Mesothelial cell of epicardium (in vitro differentiated cells): Measurements from ENCODE around the gene ARHGEF3. TPM values are rescaled to one million over a fixed set of nuclear protein-coding genes. Genes with fewer than 3 reads are reported as not detected.

Experiments
- DNase-seq, 2 experiments: peaks; one replicate each; pipeline ENCODE4 v3.0.0; 2021; ENCODE audit warnings: low spot score in 2 of 2; ENCODE audit not compliant: unreplicated experiment in 2 of 2
- H3K27ac Mint-ChIP-seq: 2 replicates; pipeline ENCODE4 v1.8.0; 2021; ENCODE audit warnings: mixed read lengths
- H3K27me3 Mint-ChIP-seq: 2 replicates; pipeline ENCODE4 v1.8.0; 2021; ENCODE audit warnings: low read depth, mixed read lengths
- H3K36me3 Mint-ChIP-seq: 2 replicates; pipeline ENCODE4 v1.8.0; 2021; ENCODE audit warnings: mixed read lengths
- H3K4me1 Mint-ChIP-seq: 2 replicates; pipeline ENCODE4 v1.8.0; 2021; ENCODE audit warnings: mixed read lengths
- H3K4me3 Mint-ChIP-seq: 2 replicates; pipeline ENCODE4 v1.8.0; 2021; ENCODE audit warnings: mild to moderate bottlenecking, moderate library complexity, mixed read lengths
- H3K9me3 Mint-ChIP-seq: 2 replicates; pipeline ENCODE4 v1.8.0; 2021; ENCODE audit warnings: mixed read lengths
- CTCF ChIP-seq: fragments of 200-600 bp; sonication (generic); IDR thresholded peaks from one replicate; pipeline ENCODE4 v1.5.0; 2021; ENCODE audit warnings: antibody characterized with exemption; ENCODE audit not compliant: unreplicated experiment
- total RNA-seq: library from RNA; stranded (reverse); gene quantifications from 3 replicates; pipeline ENCODE4 v1.2.1, GENCODE V29; 2021

The ARHGEF3 gene
- total RNA-seq, 1 donor from 2014 or later: 29.0 TPM

DNA sequence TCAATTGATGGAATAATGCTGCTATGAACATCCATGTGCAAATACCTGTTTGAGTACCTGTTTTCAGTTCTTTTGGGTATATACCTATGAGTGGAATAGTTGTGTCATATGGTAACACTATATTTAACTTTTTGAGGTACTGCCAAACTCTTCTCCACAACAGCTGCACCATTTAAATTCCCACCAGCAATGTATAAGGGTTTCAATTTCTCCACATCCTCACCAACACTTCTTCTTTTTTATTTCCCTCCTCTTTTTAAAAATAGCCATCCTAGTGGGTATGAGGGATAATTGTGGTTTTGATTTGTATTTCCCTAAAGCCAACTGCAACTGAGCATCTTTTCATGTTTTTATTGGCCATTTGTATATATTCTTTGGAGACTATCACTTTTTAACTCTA is 31.3 kb upstream of the ARHGEF3 start:
- Mint-ChIP-seq H3K4me1 (peaks cover 17% of the 10 kb centered on the region), H3K27me3 (no peaks in the 10 kb centered on the region), H3K9me3 (no peaks in the 10 kb centered on the region), H3K4me3 (no peak overlapping the region), H3K36me3 (no peaks in the 10 kb centered on the region), H3K27ac (no peak overlapping the region)
- no peak for TF ChIP-seq CTCF
- no peak for DNase-seq

DNA sequence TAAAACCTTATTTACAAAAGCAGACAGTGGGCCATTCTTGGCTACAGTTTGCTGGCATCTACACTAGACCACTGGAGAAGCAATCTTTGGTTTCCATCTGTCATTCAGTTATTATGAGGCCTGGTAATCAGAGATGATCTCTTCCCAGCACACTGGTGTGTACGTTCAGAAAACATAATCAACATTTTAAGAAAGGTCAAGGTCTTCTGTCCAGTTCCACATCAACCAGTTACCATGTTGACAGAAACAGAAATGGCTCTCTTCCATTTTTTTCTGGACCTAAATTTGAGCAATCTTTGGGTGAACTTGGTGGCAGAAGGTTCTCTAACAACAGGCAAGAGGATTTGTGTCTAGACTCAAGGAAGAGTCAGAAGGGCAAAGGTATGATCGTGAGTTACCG is 29.8 kb upstream of the ARHGEF3 start:
- Mint-ChIP-seq H3K4me1 (peaks cover 11% of the 10 kb centered on the region), H3K9me3 (no peaks in the 10 kb centered on the region), H3K27me3 (no peaks in the 10 kb centered on the region), H3K27ac (no peak overlapping the region), H3K36me3 (no peaks in the 10 kb centered on the region), H3K4me3 (no peak overlapping the region)
- no peak for DNase-seq
- TF ChIP-seq CTCF: no peak

- Mint-ChIP-seq H3K9me3 (no peaks in the 10 kb centered on the region), H3K4me1 (peaks cover 12% of the 10 kb centered on the region), H3K4me3 (no peak overlapping the region), H3K27ac (no peak overlapping the region), H3K27me3 (no peaks in the 10 kb centered on the region), H3K36me3 (no peaks in the 10 kb centered on the region)
- DNase-seq: no peak
- no peak for TF ChIP-seq CTCF
Observed at GRCh38 chr3:56830884-56831283, 29.1 kb upstream of the ARHGEF3 start.

DNA sequence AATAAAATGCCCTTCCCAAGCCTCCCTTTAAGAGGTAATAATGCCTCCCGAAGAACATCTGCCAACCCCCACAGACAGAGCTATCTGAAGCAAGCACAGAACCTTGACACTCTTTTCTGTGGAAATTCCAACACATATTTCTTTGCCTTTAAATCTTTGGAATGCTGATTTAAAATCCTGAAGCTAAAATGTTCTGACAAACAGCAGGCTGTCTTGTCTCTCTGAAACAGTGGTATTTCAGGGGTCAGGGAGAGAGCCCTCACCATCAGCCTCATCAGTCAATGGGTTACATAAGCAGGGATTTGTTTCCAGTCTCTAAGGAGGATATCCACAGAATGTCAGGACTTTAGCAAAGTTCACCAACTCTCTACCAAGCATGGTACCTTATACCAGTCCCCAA is 27.8 kb upstream of the ARHGEF3 start:
- TF ChIP-seq CTCF: no peak
- Mint-ChIP-seq H3K27me3 (no peaks in the 10 kb centered on the region), H3K36me3 (no peaks in the 10 kb centered on the region), H3K4me3 (no peak overlapping the region), H3K9me3 (no peaks in the 10 kb centered on the region), H3K27ac (peak overlapping the region; percentile 71), H3K4me1 (peaks cover 23% of the 10 kb centered on the region)
- DNase-seq: no peak

DNA sequence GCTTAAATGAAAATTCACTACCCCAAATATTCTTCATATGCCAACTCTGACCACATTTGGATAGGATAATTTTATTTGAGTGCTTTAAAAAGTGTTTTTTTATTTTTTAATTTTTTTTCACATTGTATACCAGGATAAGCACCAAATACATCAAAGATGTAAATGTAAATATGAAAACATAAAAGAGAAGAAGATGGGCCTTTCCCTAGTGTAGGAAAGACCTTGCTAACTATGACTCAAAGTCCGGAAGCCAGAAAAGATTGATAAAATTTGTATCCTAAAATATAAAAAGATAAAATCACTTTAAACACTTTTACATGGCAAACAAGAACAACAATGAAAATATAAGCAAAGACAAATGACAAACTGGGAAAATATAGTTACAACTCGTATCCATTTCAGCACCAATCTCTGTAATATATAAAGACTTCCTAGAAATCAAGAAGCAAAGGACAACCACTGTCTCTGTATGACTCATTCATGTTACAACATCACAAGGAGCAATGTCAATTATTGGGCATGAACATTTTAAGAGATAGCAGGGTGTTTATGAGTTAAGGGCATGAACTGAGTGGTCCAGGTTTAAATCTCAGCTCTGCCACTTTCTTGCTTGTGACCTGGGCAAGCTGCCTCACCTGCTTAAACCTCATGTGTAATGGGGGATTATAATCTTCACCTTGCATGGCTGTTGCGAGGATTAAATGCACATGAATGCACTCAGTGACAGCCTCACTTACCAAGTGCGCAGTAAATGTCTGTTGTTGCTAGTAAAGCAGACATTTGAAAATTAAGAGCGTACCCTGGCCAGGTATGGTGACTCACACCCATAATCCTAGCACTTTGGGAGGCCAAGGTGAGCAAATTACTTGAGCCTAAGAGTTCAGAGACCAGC is 25.3 kb upstream of the ARHGEF3 start:
- no peaks in the 10 kb centered on the region for H3K9me3 Mint-ChIP-seq
- no peak for DNase-seq
- no peak overlapping the region for H3K4me3 Mint-ChIP-seq
- peaks cover 40% of the 10 kb centered on the region for H3K4me1 Mint-ChIP-seq
- no peaks in the 10 kb centered on the region for H3K27me3 Mint-ChIP-seq
- no peak for TF ChIP-seq CTCF
- H3K27ac Mint-ChIP-seq: no peak overlapping the region
- H3K36me3 Mint-ChIP-seq: no peaks in the 10 kb centered on the region
